GM18498 (cell line): ENCODE measurements around the gene PLCB2.

ENCODE experiments used
- ATAC-seq: cut with Tn5 transposase; IDR thresholded peaks from one replicate; pipeline ENCODE4 v1.9.1; 2021; ENCODE audit warnings: mild to moderate bottlenecking, moderate library complexity; ENCODE audit not compliant: unreplicated experiment

The PLCB2 gene

DNA sequence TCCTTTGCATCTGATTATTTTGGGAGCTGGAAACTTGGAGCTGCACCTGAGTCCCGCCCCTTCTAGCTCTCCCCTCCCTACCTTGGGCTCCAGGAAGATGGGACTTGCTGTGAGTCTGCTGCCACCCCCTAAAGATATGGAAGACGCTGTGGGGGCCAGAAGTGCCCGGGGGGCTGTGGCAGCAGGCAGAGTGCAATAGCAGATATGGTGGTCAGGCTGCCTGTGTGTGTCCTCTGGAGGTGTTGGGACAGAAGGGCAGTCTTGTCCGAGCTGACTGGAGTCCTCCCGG is 68.4 kb downstream of the PLCB2 start:
- ATAC-seq: no peak

DNA sequence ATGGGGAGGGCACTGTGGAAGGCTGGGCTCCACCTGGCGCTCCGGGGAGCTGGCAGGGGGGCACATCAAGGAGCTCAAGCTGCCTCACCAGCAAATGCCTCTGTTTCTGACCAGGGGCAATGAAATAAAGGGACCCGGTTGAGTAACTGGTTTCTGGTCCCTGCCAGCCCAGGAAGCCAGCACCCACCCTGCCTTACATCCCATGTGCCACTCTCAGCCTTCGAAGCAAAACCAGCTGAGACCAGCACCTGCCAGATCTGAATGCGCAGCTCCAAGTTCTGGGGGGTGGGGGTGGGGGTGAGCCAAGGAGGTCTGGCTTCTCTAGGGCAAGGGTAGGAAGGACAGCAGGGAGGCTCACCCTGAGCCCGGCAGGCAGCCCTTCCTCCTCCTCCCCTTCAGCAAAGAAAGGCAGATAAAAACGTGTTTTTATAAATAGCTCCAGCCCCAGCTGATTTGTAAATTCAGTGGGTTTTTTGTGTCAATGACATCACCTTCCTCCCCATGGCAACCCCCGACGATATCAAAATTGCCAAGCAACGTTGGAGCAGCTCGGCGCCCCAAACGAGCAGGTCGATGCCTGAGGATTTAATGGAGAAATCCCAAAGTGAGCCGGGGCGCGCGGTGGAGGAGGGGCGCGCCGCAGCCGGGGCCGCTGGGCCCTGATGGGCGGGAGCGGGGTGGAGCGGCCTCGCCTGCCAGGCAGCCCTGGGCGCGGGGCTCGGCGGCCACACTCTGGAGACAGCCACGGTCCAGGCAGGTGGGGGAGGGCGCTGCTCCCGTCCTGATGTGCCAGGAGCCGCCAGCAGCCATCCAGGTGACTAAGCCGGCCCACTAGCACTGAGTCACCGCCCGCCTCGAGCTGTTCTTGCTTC is 69.0 kb downstream of the PLCB2 start, which contains the start of gene PAK6:
Gene PAK6 (plus strand): TSS at position 532 of the 872 bp plus-strand sequence. CDS start 25,723 bp downstream, outside the sequence.
- ATAC-seq: no peak
